ENCODE results near the gene SLAMF9. TPM values are rescaled to one million over a fixed set of nuclear protein-coding genes. Genes with fewer than 3 reads are reported as not detected.

SLAMF9 gene
- total RNA-seq, 1 experiment from 2014 or later = 0.94 TPM

GRCh38 chr1:159931101-159931794 is 22.8 kb downstream of the SLAMF9 start:
- Histone ChIP-seq H3K4me2 (no peak overlapping the region), H3K79me2 (ENCODE audit: low read depth) (no peaks in the 10 kb centered on the region), H4K20me1 (ENCODE audit: insufficient read depth) (no peaks in the 10 kb centered on the region), H3K27me3 (ENCODE audit: insufficient read depth, low read depth) (no peaks in the 10 kb centered on the region), H3K4me1 (replicated peaks; ENCODE audit: insufficient read depth) (peaks cover 12% of the 10 kb centered on the region; the same call in 1 of the 2 replicates), H2AFZ (no peak overlapping the region), H3K27ac (no peak overlapping the region), H3K9me3 (ENCODE audit: insufficient read depth, low read depth) (no peaks in the 10 kb centered on the region), H3K9me2 (ENCODE audit: insufficient read depth) (no peaks in the 10 kb centered on the region), H3K36me3 (ENCODE audit: low read depth) (no peaks in the 10 kb centered on the region), H3F3A (ENCODE audit: insufficient read depth, low read depth) (peaks cover 3% of the 10 kb centered on the region; the same call in 1 of the 2 replicates), H3K4me3 (no peak overlapping the region)
- ChIA-PET POLR2A (ENCODE audit: unreplicated experiment) (no interaction called here), CTCF (no interaction called here)
- TF ChIP-seq EZH2 (IDR thresholded peaks at IDR 0.05; ENCODE audit: low read depth) = no peak
- TF ChIP-seq CTCF (conservative IDR thresholded peaks at IDR 0.05) = no peak
- BruUV-seq (replicated peaks) = no TSS peak
- no peak for DNase-seq
- intact Hi-C loops (cut with micrococcal nuclease; ENCODE audit: unreplicated experiment) = no loop called here

- H4K20me1 ChIP-seq (ENCODE audit: insufficient read depth) = no peaks in the 10 kb centered on the region
- H3K4me2 ChIP-seq = no peak overlapping the region
- H3K27ac ChIP-seq = no peak overlapping the region
- no peaks in the 10 kb centered on the region for H3K79me2 ChIP-seq (ENCODE audit: low read depth)
- no peak for DNase-seq
- H3K9me3 ChIP-seq (ENCODE audit: insufficient read depth, low read depth) = no peaks in the 10 kb centered on the region
- BruUV-seq (replicated peaks) = no TSS peak
- peaks cover 18% of the 10 kb centered on the region for H3K4me1 ChIP-seq (replicated peaks; ENCODE audit: insufficient read depth)
- H3K36me3 ChIP-seq (ENCODE audit: low read depth) = no peaks in the 10 kb centered on the region
- H3K4me3 ChIP-seq = no peak overlapping the region
- no peak overlapping the region for H2AFZ ChIP-seq
- intact Hi-C loops (cut with micrococcal nuclease; ENCODE audit: unreplicated experiment) = no loop called here
- H3K9me2 ChIP-seq (ENCODE audit: insufficient read depth) = no peaks in the 10 kb centered on the region
- POLR2A ChIA-PET (ENCODE audit: unreplicated experiment) = no interaction called here
- TF ChIP-seq CTCF (conservative IDR thresholded peaks at IDR 0.05) = no peak
- TF ChIP-seq EZH2 (IDR thresholded peaks at IDR 0.05; ENCODE audit: low read depth) = no peak
- CTCF ChIA-PET = no interaction called here
- peaks cover 7% of the 10 kb centered on the region; the same call in 1 of the 2 replicates for H3F3A ChIP-seq (ENCODE audit: insufficient read depth, low read depth)
- H3K27me3 ChIP-seq (ENCODE audit: insufficient read depth, low read depth) = no peaks in the 10 kb centered on the region
These were observed 23.4 kb downstream of the SLAMF9 start for GRCh38 chr1:159930634-159931033.

- CTCF ChIA-PET = no interaction called here
- Histone ChIP-seq H3K4me3 (no peak overlapping the region), H3K79me2 (ENCODE audit: low read depth) (peaks cover under 1% of the 10 kb centered on the region; the same call in 1 of the 2 replicates), H2AFZ (no peak overlapping the region), H3K27me3 (ENCODE audit: insufficient read depth, low read depth) (no peaks in the 10 kb centered on the region), H3K4me1 (replicated peaks; ENCODE audit: insufficient read depth) (peaks cover 19% of the 10 kb centered on the region), H3F3A (ENCODE audit: insufficient read depth, low read depth) (peaks cover 10% of the 10 kb centered on the region; the same call in 1 of the 2 replicates), H3K9me3 (ENCODE audit: insufficient read depth, low read depth) (no peaks in the 10 kb centered on the region), H4K20me1 (ENCODE audit: insufficient read depth) (no peaks in the 10 kb centered on the region), H3K36me3 (ENCODE audit: low read depth) (no peaks in the 10 kb centered on the region), H3K4me2 (no peak overlapping the region), H3K27ac (no peak overlapping the region), H3K9me2 (ENCODE audit: insufficient read depth) (no peaks in the 10 kb centered on the region)
- intact Hi-C loops (cut with micrococcal nuclease; ENCODE audit: unreplicated experiment) = no loop called here
- no peak for DNase-seq
- no TSS peak for BruUV-seq (replicated peaks)
- TF ChIP-seq EZH2 (IDR thresholded peaks at IDR 0.05; ENCODE audit: low read depth) (no peak), CTCF (conservative IDR thresholded peaks at IDR 0.05) (no peak)
- POLR2A ChIA-PET (ENCODE audit: unreplicated experiment) = no interaction called here
These were observed 23.8 kb downstream of the SLAMF9 start for GRCh38 chr1:159930216-159930615.
